Heart left ventricle (tissue), 16 donors: ENCODE measurements around the gene SLC44A2. TPM values are rescaled to one million over a fixed set of nuclear protein-coding genes. Genes with fewer than 3 reads are reported as not detected.

Experiments used
- ATAC-seq, 4 donors: fragments of 200-7000 bp; cut with Tn5 transposase; one replicate each; pipeline ENCODE4 v1.9.1; 2020 to 2022; ENCODE audit warnings: moderate library complexity in 4 of 4, mild to moderate bottlenecking in 3 of 4, moderate number of reproducible peaks in 1 of 4
- DNase-seq, 5 donors: peaks; one replicate each; pipeline ENCODE4 v3.0.0-alpha.2; 2020
- H3K27ac ChIP-seq, 12 donors: fragments of 200-600 bp; sonication (generic) in 4 of 12; one replicate each; pipeline versions ENCODE4 v1.5.0 to v1.8.0; 2016 to 2022; ENCODE audit warnings: mild to moderate bottlenecking in 2 of 12
- H3K27me3 ChIP-seq, 9 donors: fragments of 200-600 bp; sonication (generic) in 2 of 9; one replicate each; pipeline versions ENCODE4 v1.5.1 to v1.8.0; 2016 to 2022; ENCODE audit warnings: mild to moderate bottlenecking in 3 of 9
- H3K36me3 ChIP-seq, 9 donors: fragments of 200-600 bp; sonication (generic) in 2 of 9; one replicate each; pipeline versions ENCODE4 v1.5.0 to v1.8.0; 2018 to 2022; ENCODE audit warnings: mild to moderate bottlenecking in 2 of 9
- H3K4me1 ChIP-seq, 12 donors: fragments of 200-600 bp; sonication (generic) in 4 of 12; one replicate each; pipeline versions ENCODE4 v1.5.0 to v1.8.0; 2016 to 2022; ENCODE audit warnings: mild to moderate bottlenecking in 3 of 12
- H3K4me3 ChIP-seq, 12 donors: fragments of 200-600 bp; sonication (generic) in 4 of 12; one replicate each; pipeline versions ENCODE4 v1.5.0 to v1.8.0; 2017 to 2022; ENCODE audit warnings: mild to moderate bottlenecking in 9 of 12, moderate library complexity in 4 of 12
- H3K9me3 ChIP-seq, 12 donors: fragments of 200-600 bp; sonication (generic) in 4 of 12; one replicate each; pipeline versions ENCODE4 v1.5.0 to v1.8.0; 2016 to 2022; ENCODE audit warnings: mild to moderate bottlenecking in 1 of 12
- POLR2A ChIP-seq, 2 donors: fragments of 450-650 bp; IDR thresholded peaks; one replicate each; pipeline ENCODE4 v1.6.1; 2017; ENCODE audit warnings: antibody characterized with exemption in 2 of 2, mild to moderate bottlenecking in 2 of 2, moderate library complexity in 2 of 2
- WGBS, 4 donors: extraction: QIAGEN DNeasy Blood & Tissue Kit in 2 of 4; methylation state at CpG; one replicate each; pipeline versions ENCODE4 v1.1.5 to v1.1.7; 2013 to 2018; 5-methylcytosine and 5-hydroxymethylcytosine counted together
- intact Hi-C, 10 donors: fragments of 100-400 bp; cut with DNase I; formaldehyde crosslinking; loops; one replicate each; pipeline versions ENCODE4 v1.11.1 to v1.14.2; 2022
- polyA plus RNA-seq, 2 donors: library from polyadenylated mRNA; stranded (reverse); fragments of 200-250 nt; gene quantifications; one replicate each; pipeline ENCODE4 v1.2.3, GENCODE V29; 2013
- total RNA-seq, 9 donors: library from RNA; depleted of rRNA in 2 of 9; stranded (reverse); fragments of >200 nt in 2 of 9; fragmentation: NEBNext Ultra II Directional in 3 of 9; extraction: Animal tissue kit (Norgen Biotek cat#: 25700) in 3 of 9; gene quantifications; one replicate each; pipeline versions ENCODE4 v1.1.0 to v1.2.4, GENCODE V29; 2016 to 2023
- TF ChIP-seq, protein P1 (sequence below), 12 donors: fragments of 200-600 bp; sonication (generic) in 4 of 12; IDR thresholded peaks; one replicate each; pipeline versions ENCODE4 v1.5.0 to v1.8.0; 2018 to 2022; ENCODE audit warnings: antibody characterized with exemption in 12 of 12, mild to moderate bottlenecking in 5 of 12
- donor health status: ischemic (EF 13 %, LVEDD 7.1; RV severe dilation, severe dysfunction).
- donor health status: healthy with polysubstance abuse.
- donor health status: DM: no; HTN: yes; CAD: no.
- donor health status: DM: no; HTN: no; CAD: no.
- donor health status: ischemic (EF 25% LVEDD 6.9; RV normal size, moderate dysfunction).
- donor health status: ischemic (EF 25% LVEDD 5.7; RV mildly dilated, moderate dysfunction).
- donor health status: healthy.
- donor health status: DM: yes; HTN: yes; CAD: no.
- donor health status: ischemic (EF 35%, LVEDD 5.7; RV mildly dilated, moderate dysfunction).
- donor health status: nonischemic (EF 11% LVEDD 7.7; RV severe dilation, severe dysfunction).
- donor health status: DM: yes; HTN: yes; CAD: no.
- donor health status: PGD.
- donor health status: ischemic (EF 29% LVEDD 5.4; RV normal size, mild dysfunction).
- donor health status: nonischemic (EF 23%, LVEDD 6.1; RV moderate dilation, normal function).

The SLC44A2 gene
- total and polyA plus RNA-seq, 11 donors, result 43.1 to 130 (median 82.5) TPM

DNA sequence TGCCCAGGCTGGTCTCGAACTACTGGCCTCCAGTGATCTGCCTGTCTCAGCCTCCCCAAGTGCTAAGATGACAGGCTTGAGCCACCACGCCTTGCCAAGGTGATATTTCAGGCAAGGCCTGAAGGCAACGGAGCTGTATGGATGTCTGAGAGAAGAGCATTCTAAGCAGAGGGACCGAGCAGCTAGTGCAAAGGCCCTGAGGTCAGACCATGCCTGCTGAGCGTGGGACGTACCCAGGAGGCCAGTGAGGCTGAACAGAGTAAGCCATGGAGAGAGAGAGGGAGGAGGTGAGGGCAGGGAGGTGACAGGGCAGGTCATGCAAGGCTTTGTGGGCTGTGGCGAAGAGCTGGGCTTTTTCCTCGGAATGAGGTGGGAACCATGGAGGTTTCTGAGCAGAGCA, 3.4 kb upstream of the SLC44A2 start:
- TF ChIP-seq POLR2A (IDR thresholded peaks at IDR 0.05), result no peak
- TF ChIP-seq, protein P1, sequence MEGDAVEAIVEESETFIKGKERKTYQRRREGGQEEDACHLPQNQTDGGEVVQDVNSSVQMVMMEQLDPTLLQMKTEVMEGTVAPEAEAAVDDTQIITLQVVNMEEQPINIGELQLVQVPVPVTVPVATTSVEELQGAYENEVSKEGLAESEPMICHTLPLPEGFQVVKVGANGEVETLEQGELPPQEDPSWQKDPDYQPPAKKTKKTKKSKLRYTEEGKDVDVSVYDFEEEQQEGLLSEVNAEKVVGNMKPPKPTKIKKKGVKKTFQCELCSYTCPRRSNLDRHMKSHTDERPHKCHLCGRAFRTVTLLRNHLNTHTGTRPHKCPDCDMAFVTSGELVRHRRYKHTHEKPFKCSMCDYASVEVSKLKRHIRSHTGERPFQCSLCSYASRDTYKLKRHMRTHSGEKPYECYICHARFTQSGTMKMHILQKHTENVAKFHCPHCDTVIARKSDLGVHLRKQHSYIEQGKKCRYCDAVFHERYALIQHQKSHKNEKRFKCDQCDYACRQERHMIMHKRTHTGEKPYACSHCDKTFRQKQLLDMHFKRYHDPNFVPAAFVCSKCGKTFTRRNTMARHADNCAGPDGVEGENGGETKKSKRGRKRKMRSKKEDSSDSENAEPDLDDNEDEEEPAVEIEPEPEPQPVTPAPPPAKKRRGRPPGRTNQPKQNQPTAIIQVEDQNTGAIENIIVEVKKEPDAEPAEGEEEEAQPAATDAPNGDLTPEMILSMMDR (IDR thresholded peaks at IDR 0.05), result no peak

DNA sequence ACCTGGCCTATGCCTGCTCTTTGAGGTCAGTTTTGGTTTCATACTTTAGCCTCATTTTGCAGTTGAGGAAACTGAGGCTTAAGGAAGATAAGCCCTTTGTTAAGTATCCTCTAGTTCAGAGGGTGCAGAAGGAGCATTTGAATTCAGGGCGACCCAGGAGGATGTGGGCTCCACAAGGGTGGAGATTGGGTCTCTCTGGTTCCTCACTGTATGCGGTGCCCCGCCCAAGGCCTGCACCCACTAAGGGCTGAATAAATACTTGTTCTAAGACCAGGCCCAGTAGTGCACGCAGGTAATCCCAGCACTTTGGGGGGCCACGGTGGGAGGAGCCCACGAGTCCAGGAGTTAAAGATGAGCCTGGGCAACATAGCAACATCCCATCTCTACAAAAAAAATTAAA, 768 bp upstream of the SLC44A2 start:
- Histone ChIP-seq H3K4me1 (peaks cover 0 to 30% (median 16%) of the 10 kb centered on the region in 12 donors), H3K36me3 (peaks cover 0 to 31% (median 22%) of the 10 kb centered on the region in 9 donors), H3K4me3 (peak overlapping the region in 10 of 12 donors; percentile 56 to 83 (median 66)), H3K27ac (peak overlapping the region in 8 of 12 donors; percentile 63 to 94 (median 78)), H3K9me3 (no peaks in the 10 kb centered on the region), H3K27me3 (no peaks in the 10 kb centered on the region)
- no peak for DNase-seq
- no peak for TF ChIP-seq POLR2A (IDR thresholded peaks at IDR 0.05)
- TF ChIP-seq, protein P1 (IDR thresholded peaks at IDR 0.05), result no peak
- no peak for ATAC-seq
- 80 to 83% (median 82%) methylated on average over 5 to 6 of the region's 6 CpGs for WGBS, 4 donors
- intact Hi-C loops, result no loop called here

More for the DNA sequence above, 3.4 kb upstream of the SLC44A2 start:
- intact Hi-C loops, result no loop called here
- ATAC-seq (no peak), DNase-seq (no peak)
- Histone ChIP-seq H3K4me1 (peaks cover 0 to 35% (median 16%) of the 10 kb centered on the region in 12 donors), H3K9me3 (no peaks in the 10 kb centered on the region), H3K27me3 (no peaks in the 10 kb centered on the region), H3K27ac (no peak overlapping the region), H3K36me3 (peaks cover 0 to 8% (median 0%) of the 10 kb centered on the region in 9 donors), H3K4me3 (no peak overlapping the region)
- 94 to 97% (median 97%) methylated on average over 8 of the region's 8 CpGs for WGBS, 4 donors

DNA sequence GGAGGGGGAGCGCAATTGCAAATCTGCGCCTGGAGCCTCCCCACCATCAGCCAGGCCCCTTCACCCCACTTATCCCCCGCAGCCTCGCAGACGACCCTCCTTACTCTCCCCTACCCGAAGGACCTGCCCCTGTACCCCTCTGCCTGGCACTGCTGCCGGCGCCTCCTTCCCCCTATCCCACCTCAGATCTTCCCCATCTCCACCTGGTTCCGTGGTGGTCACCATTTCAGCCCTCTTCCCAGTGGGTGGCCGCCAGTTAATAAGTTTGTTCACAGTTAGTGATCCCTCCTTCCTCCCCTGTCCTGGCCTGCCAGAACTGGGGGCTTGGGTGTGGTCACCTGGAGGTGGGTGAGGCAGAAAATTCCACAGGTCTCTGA, 397 bp downstream of the SLC44A2 start:
- Histone ChIP-seq H3K27ac (peak overlapping the region in 11 of 12 donors; percentile 63 to 94 (median 79)), H3K27me3 (no peaks in the 10 kb centered on the region), H3K36me3 (peaks cover 0 to 42% (median 34%) of the 10 kb centered on the region in 9 donors), H3K9me3 (no peaks in the 10 kb centered on the region), H3K4me3 (peak overlapping the region; percentile 41 to 83 (median 65)), H3K4me1 (peaks cover 0 to 30% (median 16%) of the 10 kb centered on the region in 12 donors)
- TF ChIP-seq POLR2A (IDR thresholded peaks at IDR 0.05), result no peak
- TF ChIP-seq, protein P1 (IDR thresholded peaks at IDR 0.05), result no peak
- 30 to 40% (median 36%) methylated on average over 10 of the region's 10 CpGs for WGBS, 4 donors
- no peak for DNase-seq
- peak in 1 of 4 donors; percentile 22 for ATAC-seq
- intact Hi-C loops, result loop anchor here in 1 of 10 donors (1.0 kb wide), 1 partner anchor 13 kb away; no protein-coding TSS in a partner anchor

DNA sequence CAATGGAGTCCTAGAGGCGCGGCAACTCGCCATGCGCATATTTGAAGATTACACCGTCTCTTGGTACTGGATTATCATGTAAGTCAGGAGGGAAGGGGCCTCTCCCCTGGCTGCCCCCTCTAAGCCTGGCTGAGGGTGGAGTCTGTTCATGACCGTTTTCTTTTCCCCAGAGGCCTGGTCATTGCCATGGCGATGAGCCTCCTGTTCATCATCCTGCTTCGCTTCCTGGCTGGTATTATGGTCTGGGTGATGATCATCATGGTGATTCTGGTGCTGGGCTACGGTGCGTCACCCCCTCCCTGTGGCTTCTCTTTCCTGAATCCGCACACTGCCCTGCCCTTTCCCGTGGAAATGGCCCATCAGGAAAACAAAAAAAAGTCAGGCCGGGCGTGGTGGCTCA, 6.5 kb downstream of the SLC44A2 start:
- DNase-seq, result no peak
- 71 to 84% (median 81%) methylated on average over 14 of the region's 14 CpGs for WGBS, 4 donors
- intact Hi-C loops, result no loop called here
- peak in 3 of 4 donors; percentile 25 to 49 (median 43) for ATAC-seq
- H3K4me1 ChIP-seq, result peaks cover 0 to 21% (median 0%) of the 10 kb centered on the region in 12 donors
- no peak overlapping the region for H3K27ac ChIP-seq
- no peak for TF ChIP-seq POLR2A (IDR thresholded peaks at IDR 0.05)
- TF ChIP-seq, protein P1 (IDR thresholded peaks at IDR 0.05), result no peak
- H3K36me3 ChIP-seq, result peaks cover 0 to 97% (median 90%) of the 10 kb centered on the region in 9 donors
- H3K27me3 ChIP-seq, result no peaks in the 10 kb centered on the region
- H3K4me3 ChIP-seq, result no peak overlapping the region
- no peaks in the 10 kb centered on the region for H3K9me3 ChIP-seq
